Adrenal gland (tissue), 5 donors: ENCODE measurements around the gene KLHDC4.

Experiments used
- CTCF ChIP-seq, 6 experiments: fragments of 450-650 bp in 4 of 6; fragments of 200-600 bp in 2 of 6; sonication (generic) in 1 of 6; IDR thresholded peaks; 1 replicate in 5 of 6; 2 replicates in 1 of 6; pipeline versions ENCODE4 v1.5.1 to v1.8.0; 2016 to 2021; ENCODE audit warnings: antibody characterized with exemption in 6 of 6, mild to moderate bottlenecking in 2 of 6, moderate library complexity in 1 of 6
- POLR2A ChIP-seq, 2 donors: fragments of 450-650 bp; IDR thresholded peaks; one replicate each; pipeline ENCODE4 v1.6.1; 2017; ENCODE audit warnings: antibody characterized with exemption in 2 of 2, mild to moderate bottlenecking in 2 of 2, moderate library complexity in 1 of 2
- donor health status: DM: no; HTN: no; CAD: no.

- TF ChIP-seq POLR2A (IDR thresholded peaks at IDR 0.05) (no peak), CTCF (IDR thresholded peaks at IDR 0.05) (no peak)
Observed at GRCh38 chr16:87698676-87699199, 67.0 kb downstream of the KLHDC4 start.
